PC-3 (cell line): ENCODE measurements around the gene BEND7. TPM values are rescaled to one million over a fixed set of nuclear protein-coding genes. Genes with fewer than 3 reads are reported as not detected.

Experiments
- ATAC-seq: fragments of 200-7000 bp; cut with Tn5 transposase; 2 replicates; pipeline ENCODE4 v1.9.1; 2020; ENCODE audit warnings: mild to moderate bottlenecking, moderate library complexity
- BruUV-seq: library from RNA; stranded (reverse); fragments of 400-500 nt; replicated peaks from 2 replicates; lab custom pipeline; 2021; lab: Mats Ljungman, UMichigan
- CTCF ChIA-PET: fragments of 300-600 bp; sonication (Branson Sonifier 250); formaldehyde crosslinking; loops from one replicate; lab custom pipeline; 2022; ENCODE audit warnings: antibody characterized with exemption; lab: Charles Lee
- POLR2A ChIA-PET: fragments of 300-600 bp; sonication (Branson Sonifier 250); formaldehyde crosslinking; loops from one replicate; lab custom pipeline; 2022; ENCODE audit warnings: antibody characterized with exemption; ENCODE audit not compliant: unreplicated experiment; lab: Charles Lee
- DNase-seq: peaks from one replicate; pipeline ENCODE4 v3.0.0-alpha.2; 2015
- H2AFZ ChIP-seq: fragments of 300-600 bp; sonication (generic); 2 replicates; pipeline ENCODE4 v1.6.0; 2016; ENCODE audit warnings: antibody characterized with exemption, low read length
- H3F3A ChIP-seq: fragments of 300-600 bp; sonication (generic); one replicate; pipeline ENCODE4 v1.6.0; 2017; ENCODE audit warnings: antibody characterized with exemption, low read length, control low read depth, mild to moderate bottlenecking; ENCODE audit not compliant: unreplicated experiment
- H3K27ac ChIP-seq: fragments of 300-600 bp; sonication (generic); 2 replicates; pipeline ENCODE4 v1.5.1; 2016; ENCODE audit warnings: mild to moderate bottlenecking, low read length
- H3K27me3 ChIP-seq: fragments of 300-600 bp; sonication (generic); 2 replicates; pipeline ENCODE4 v1.6.1; 2016; ENCODE audit warnings: low read length, mixed read lengths
- H3K36me3 ChIP-seq: fragments of 300-600 bp; sonication (generic); 2 replicates; pipeline ENCODE4 v1.6.1; 2016; ENCODE audit warnings: low read depth, mixed run types, low read length, mixed read lengths
- H3K4me1 ChIP-seq: fragments of 300-600 bp; sonication (generic); 2 replicates; pipeline ENCODE4 v1.5.1; 2016; ENCODE audit warnings: low read length; ENCODE audit not compliant: insufficient read depth
- H3K4me2 ChIP-seq: fragments of 300-600 bp; sonication (generic); 2 replicates; pipeline ENCODE4 v1.6.0; 2016; ENCODE audit warnings: low read length
- H3K4me3 ChIP-seq: fragments of 300-600 bp; sonication (generic); 2 replicates; pipeline ENCODE4 v1.5.1; 2016; ENCODE audit warnings: mild to moderate bottlenecking, low read length, mixed read lengths
- H3K79me2 ChIP-seq: fragments of 300-600 bp; sonication (generic); 2 replicates; pipeline ENCODE4 v1.6.1; 2017; ENCODE audit warnings: low read length, mixed read lengths
- H3K9ac ChIP-seq: fragments of 300-600 bp; sonication (generic); 2 replicates; pipeline ENCODE4 v1.6.0; 2016; ENCODE audit warnings: mild to moderate bottlenecking, low read length
- H3K9me2 ChIP-seq: fragments of 300-600 bp; sonication (generic); replicated peaks from 2 replicates; pipeline ENCODE4 v1.6.1; 2016; ENCODE audit warnings: mixed run types, low read length, mixed read lengths
- H3K9me3 ChIP-seq: fragments of 300-600 bp; sonication (generic); 2 replicates; pipeline ENCODE4 v1.6.1; 2016; ENCODE audit warnings: low read length, mixed read lengths
- H4K20me1 ChIP-seq: fragments of 300-600 bp; sonication (generic); 2 replicates; pipeline ENCODE4 v1.6.1; 2016; ENCODE audit warnings: low read length, mixed read lengths
- CTCF ChIP-seq: fragments of 300-600 bp; sonication (generic); conservative IDR thresholded peaks from 2 replicates; pipeline ENCODE4 v1.5.1; 2017; ENCODE audit warnings: antibody characterized with exemption, low read depth, mild to moderate bottlenecking, low read length
- EZH2 ChIP-seq: fragments of 300-600 bp; sonication (generic); IDR thresholded peaks from one replicate; pipeline ENCODE4 v1.6.1; 2017; ENCODE audit warnings: antibody characterized with exemption, mild to moderate bottlenecking, low read length; ENCODE audit not compliant: unreplicated experiment
- EZH2phosphoT487 ChIP-seq: fragments of 300-600 bp; sonication (generic); IDR thresholded peaks from 2 replicates; pipeline ENCODE4 v1.6.1; 2018; ENCODE audit warnings: mild to moderate bottlenecking, antibody characterized with exemption, low read length, borderline replicate concordance
- intact Hi-C: fragments of 100-400 bp; cut with micrococcal nuclease; formaldehyde crosslinking; loops from 2 replicates; pipeline ENCODE4 v1.9.0; 2023
- total RNA-seq: library from RNA; depleted of rRNA; stranded (reverse); fragments of >200 nt; gene quantifications from 2 replicates; pipeline ENCODE4 v1.2.3, GENCODE V29; 2014

BEND7 gene
- total RNA-seq, 1 experiment from 2014 or later = 2.6 TPM

GRCh38 chr10:13528123-13528874 is 515 bp downstream of the BEND7 start:
- intact Hi-C loops = no loop called here
- Histone ChIP-seq H3F3A (no peaks in the 10 kb centered on the region), H3K9ac (no peak overlapping the region), H2AFZ (peak overlapping the region; percentile 72; the same call in 1 of the 2 replicates), H3K27ac (no peak overlapping the region), H3K4me1 (peaks cover 2% of the 10 kb centered on the region; the same call in 1 of the 2 replicates), H3K9me2 (no peaks in the 10 kb centered on the region), H3K4me3 (peak overlapping the region; percentile 69), H4K20me1 (no peaks in the 10 kb centered on the region), H3K27me3 (no peaks in the 10 kb centered on the region), H3K79me2 (no peaks in the 10 kb centered on the region), H3K4me2 (peak overlapping the region; percentile 81), H3K9me3 (no peaks in the 10 kb centered on the region), H3K36me3 (no peaks in the 10 kb centered on the region)
- POLR2A ChIA-PET = no interaction called here
- TF ChIP-seq CTCF (no peak), EZH2phosphoT487 (no peak)
- CTCF ChIA-PET = no interaction called here
- no peak for DNase-seq
- peak; percentile 38; the same call in 1 of the 2 replicates for ATAC-seq
- BruUV-seq = no TSS peak

- Histone ChIP-seq H3F3A (no peaks in the 10 kb centered on the region), H3K4me2 (peak overlapping the region; percentile 81), H3K4me1 (peaks cover 2% of the 10 kb centered on the region; the same call in 1 of the 2 replicates), H3K79me2 (no peaks in the 10 kb centered on the region), H3K27me3 (no peaks in the 10 kb centered on the region), H3K9me3 (no peaks in the 10 kb centered on the region), H2AFZ (peak overlapping the region; percentile 72), H3K36me3 (no peaks in the 10 kb centered on the region), H4K20me1 (no peaks in the 10 kb centered on the region), H3K9me2 (no peaks in the 10 kb centered on the region), H3K9ac (no peak overlapping the region), H3K4me3 (peak overlapping the region; percentile 69), H3K27ac (no peak overlapping the region)
- DNase-seq (no peak), ATAC-seq (no peak; the same call in 1 of the 2 replicates)
- TF ChIP-seq EZH2 (no peak), CTCF (no peak), EZH2phosphoT487 (no peak)
- CTCF ChIA-PET = no interaction called here
- intact Hi-C loops = no loop called here
- POLR2A ChIA-PET = no interaction called here
- no TSS peak for BruUV-seq
These were observed 1.0 kb downstream of the BEND7 start for GRCh38 chr10:13527864-13528122.
